ENCODE data around the gene CDC42SE2.
"Not testable (repeated sequence)": the region's sequence is repeated elsewhere in the genome, so short reads cannot be mapped to it uniquely, and the experiment has no call there.

CDC42SE2 gene

GRCh38 chr5:131279204-131279603, 15.4 kb downstream of the CDC42SE2 start:
- no peak for DNase-seq

GRCh38 chr5:131280417-131280816, 16.6 kb downstream of the CDC42SE2 start:
- DNase-seq, result no peak

DNA sequence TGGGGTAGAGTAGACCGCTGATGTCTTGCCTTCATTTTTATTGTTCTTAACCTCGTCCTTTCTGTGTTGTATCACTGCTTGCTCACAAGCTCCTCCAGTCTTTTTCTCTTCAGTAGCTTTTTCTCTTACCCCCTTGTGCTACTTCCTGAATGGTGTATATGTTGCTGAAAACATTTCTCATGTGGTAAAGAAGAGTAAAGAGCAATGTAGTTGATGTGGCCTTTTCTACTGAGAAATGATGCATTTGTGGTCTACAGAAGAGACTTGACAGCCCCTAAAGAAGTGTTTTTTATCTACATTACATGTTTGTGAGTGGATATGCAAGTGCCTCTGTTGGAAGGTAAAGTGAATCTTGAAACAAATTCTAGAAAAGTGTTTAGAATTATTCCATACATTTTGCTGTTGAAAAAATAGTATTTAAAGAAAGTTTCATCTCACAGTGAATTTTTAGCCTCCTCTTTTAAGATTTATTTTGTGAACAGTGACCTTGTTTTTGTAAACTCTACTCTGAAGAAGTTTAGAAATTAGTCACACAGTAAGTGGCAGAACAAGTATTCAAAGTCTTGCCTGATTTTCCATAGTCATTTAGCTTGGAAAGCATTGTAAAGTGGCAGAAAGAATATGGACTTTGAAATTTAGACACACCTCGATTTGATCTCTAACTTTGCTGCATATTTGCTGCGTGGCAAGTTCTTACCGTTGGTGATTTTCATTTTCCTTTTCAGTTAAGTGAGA, 17.4 kb downstream of the CDC42SE2 start:
- no peak for DNase-seq

GRCh38 chr5:131281868-131282234, 18.0 kb downstream of the CDC42SE2 start:
- no peak for DNase-seq

DNA sequence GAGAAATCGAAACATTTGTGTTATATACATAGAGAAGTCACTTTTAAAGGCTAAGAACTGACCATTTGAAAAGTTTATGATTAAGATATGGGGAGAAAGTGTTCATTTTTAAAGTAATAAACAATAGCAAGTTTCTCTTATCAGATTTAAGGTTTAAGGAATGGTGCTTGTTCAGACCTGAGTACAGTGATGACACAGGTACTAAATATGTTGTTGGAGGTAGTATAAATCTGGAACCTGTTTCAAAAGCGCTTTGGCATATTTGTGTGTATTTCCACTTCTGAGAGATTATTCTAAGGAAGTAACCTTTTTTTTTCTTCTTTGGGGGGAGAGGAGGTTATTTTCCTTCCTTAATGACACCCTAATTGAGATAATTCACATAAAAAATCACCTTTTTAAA, 18.4 kb downstream of the CDC42SE2 start:
- DNase-seq, result no peak

DNA sequence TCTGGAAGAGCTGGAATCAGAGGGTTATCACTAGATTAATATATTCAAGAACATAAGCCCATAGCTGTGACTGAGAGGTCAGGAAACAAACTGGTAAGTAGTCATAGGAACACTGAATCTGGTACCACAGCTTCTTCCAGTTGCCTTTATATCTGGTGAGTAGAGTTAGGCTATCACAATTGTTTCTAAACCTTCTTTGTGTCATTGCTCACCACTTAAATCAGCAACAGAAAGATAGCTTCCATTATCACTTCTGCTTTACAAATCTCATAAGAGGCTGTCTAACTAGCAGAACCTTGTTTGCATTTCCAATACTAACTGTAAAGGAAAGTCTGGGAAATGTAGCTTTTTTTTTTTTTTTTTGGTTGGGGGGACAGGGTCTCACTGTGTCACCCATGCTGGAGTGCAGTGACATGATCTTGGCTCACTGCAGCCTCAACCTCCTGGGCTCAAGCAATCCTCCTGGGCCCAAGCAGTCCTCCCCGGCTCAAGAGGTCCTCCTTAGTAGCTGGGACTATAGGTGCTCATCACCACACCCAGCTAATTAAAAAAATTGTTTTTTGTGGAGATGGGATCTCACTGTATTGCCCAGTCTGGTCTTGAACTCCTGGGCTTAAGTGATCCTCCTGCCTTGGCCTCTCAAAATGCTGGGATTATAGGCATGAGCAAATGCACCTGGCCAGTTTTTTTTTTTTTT, 22.0 kb downstream of the CDC42SE2 start:
- DNase-seq, result no peak

GRCh38 chr5:131286400-131286715, 22.5 kb downstream of the CDC42SE2 start:
- DNase-seq, result no peak

- no peak for DNase-seq
Observed at GRCh38 chr5:131288328-131288727, 24.5 kb downstream of the CDC42SE2 start.

DNA sequence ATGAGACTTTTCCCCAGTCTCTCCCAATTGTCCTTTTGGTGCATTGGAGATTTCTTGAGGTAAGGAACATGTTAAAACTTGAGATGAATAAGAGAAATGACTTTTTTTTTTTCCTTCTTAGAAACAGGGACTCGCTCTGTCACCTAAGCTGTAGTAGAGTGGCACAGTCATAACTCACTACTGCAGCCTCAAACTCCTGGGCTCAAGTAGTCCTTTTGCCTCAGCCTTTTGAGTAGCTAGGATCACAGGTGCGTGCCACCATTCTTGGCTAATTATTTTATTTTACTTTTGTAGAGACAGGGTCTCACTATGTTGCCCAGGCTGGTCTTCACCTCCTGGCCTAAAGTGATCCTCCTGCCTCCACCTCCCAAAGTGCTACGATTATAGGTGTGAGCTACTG, 25.9 kb downstream of the CDC42SE2 start:
- no peak for DNase-seq

GRCh38 chr5:131296213-131296672, 32.4 kb downstream of the CDC42SE2 start:
- DNase-seq, result no peak

GRCh38 chr5:131297886-131298285, 34.0 kb downstream of the CDC42SE2 start:
- DNase-seq, result no peak

- DNase-seq, result no peak
Observed at GRCh38 chr5:131299465-131299864, 35.6 kb downstream of the CDC42SE2 start.

- no peak for DNase-seq
Observed at GRCh38 chr5:131302506-131302905, 38.7 kb downstream of the CDC42SE2 start.

- no peak for DNase-seq
Observed at GRCh38 chr5:131303537-131303936, 39.7 kb downstream of the CDC42SE2 start.

GRCh38 chr5:131304414-131304813, 40.6 kb downstream of the CDC42SE2 start:
- no peak for DNase-seq

GRCh38 chr5:131305138-131305689, 41.4 kb downstream of the CDC42SE2 start:
- no peak for DNase-seq

- DNase-seq, result no peak
Observed at GRCh38 chr5:131305906-131306305, 42.1 kb downstream of the CDC42SE2 start.

DNA sequence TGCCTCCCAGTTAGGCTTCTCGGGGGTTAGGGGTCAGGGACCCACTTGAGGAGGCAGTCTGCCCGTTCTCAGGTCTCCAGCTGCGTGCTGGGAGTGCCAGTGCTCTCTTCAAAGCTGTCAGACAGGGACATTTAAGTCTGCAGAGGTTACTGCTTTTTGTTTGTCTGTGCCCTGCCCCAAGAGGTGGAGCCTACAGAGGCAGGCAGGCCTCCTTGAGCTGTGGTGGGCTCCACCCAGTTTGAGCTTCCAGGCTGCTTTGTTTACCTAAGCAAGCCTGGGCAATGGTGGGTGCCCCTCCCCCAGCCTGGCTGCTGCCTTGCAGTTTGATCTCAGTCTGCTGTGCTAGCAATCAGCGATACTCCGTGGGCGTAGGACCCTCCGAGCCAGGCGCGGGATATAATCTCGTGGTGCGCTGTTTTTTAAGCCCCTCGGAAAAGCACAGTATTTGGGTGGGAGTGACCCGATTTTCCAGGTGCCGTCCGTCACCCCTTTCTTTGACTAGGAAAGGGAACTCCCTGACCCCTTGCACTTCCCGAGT, 48.5 kb downstream of the CDC42SE2 start:
- not testable (repeated sequence) for DNase-seq

DNA sequence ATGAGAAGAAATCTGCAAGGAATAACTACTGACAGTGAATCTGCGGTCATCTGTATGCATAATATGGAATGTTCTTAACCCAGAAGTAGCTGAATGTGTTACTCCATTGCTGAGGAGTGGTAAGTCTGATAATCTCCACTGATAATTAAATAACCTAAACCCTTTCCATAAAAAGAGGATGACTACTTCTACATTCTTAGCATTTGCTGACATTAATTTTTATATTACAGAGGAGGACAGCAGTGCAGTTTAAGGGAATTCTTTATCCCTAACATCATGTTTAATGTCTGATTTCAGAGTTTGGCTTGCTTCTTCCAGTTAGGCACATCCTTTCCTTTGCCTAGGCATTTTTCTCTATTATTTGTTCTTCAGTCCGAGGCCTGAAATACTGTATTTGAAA, 52.2 kb downstream of the CDC42SE2 start:
- no peak for DNase-seq

DNA sequence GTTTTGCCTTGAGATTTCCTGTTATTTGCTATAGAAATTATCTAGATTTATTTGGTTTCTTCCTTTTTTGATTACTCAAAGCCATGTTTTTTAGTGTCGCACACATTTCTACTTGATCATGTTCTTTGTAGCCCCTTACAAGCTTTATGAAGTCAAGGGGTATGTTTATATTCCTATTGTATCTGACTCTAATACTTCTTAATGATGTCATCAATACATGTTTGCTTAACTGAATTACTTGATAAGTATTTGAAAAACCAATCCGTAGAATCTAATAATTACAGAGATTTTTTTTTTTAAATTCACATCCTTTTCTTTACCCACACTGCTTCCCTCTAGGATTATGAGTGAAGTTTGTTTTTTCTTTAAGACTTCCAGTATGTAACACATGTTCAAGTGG, 53.0 kb downstream of the CDC42SE2 start:
- DNase-seq, result no peak

- DNase-seq, result no peak
Observed at GRCh38 chr5:131318455-131318854, 54.6 kb downstream of the CDC42SE2 start.

GRCh38 chr5:131321066-131321465, 57.2 kb downstream of the CDC42SE2 start:
- DNase-seq, result no peak

DNA sequence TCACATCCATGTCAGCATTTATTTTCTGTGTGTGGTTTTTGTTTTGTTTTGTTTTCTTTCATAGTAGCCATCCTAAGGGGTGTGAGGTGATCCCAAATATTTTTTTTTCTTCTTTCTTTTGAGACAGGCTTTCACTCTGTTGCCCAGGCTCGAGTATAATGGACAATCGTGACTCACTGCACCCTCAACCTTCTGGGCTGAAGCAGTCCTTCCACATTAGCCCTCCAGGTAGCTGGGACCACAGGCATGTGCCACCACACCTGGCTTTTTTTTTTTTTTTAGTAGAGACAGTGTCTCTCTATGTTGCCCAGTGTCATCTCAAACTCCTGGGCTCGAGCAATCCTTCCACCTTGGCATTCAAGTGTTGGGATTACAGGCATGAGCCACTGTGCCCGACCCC, 59.1 kb downstream of the CDC42SE2 start:
- DNase-seq, result no peak

DNA sequence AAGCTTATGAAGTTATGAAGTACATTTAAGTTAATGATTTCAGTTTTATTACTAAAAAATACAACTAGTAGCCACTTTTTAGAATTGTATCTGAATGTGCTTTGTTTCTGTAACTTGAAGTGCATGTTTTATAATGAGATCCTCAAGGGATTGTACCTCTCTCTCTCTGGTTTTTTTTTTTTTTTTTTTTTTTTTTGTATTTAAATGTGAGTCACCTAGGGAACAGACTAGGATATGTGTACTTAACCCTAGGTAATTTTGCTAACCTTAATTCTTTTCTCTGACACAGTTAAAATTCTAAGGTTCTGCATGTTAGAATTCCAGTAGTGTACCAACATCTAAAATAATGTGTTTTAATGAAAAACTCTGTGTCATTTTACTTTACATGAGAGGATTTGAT, 59.5 kb downstream of the CDC42SE2 start:
- DNase-seq, result no peak
